SK-N-SH treated with all-trans-retinoic acid at 6 μM for 48 hours (cell line): ENCODE data around the gene STPG2.

Source experiments
- ARNTL ChIP-seq: fragments of 450-650 bp; formaldehyde crosslinking; IDR thresholded peaks from 2 replicates; pipeline ENCODE4 v1.5.0; 2020; ENCODE audit warnings: low read depth, mild to moderate bottlenecking, moderate library complexity, borderline replicate concordance
- CSDC2 ChIP-seq: fragments of 250-450 bp; sonication (Bioruptor Pico); IDR thresholded peaks from 2 replicates; pipeline ENCODE4 v1.5.0; 2020; ENCODE audit warnings: mild to moderate bottlenecking, moderate library complexity
- OSR1 ChIP-seq: fragments of 250-450 bp; sonication (Bioruptor Pico); IDR thresholded peaks from 2 replicates; pipeline ENCODE4 v1.8.0; 2022; ENCODE audit warnings: moderate library complexity, mild to moderate bottlenecking, inconsistent platforms
- ZFP30 ChIP-seq: fragments of 450-650 bp; formaldehyde crosslinking; IDR thresholded peaks from 2 replicates; pipeline ENCODE4 v1.5.0; 2022; ENCODE audit warnings: mild to moderate bottlenecking, moderate library complexity
- TF ChIP-seq, protein P1 (sequence below): fragments of 250-450 bp; sonication (Bioruptor Pico); IDR thresholded peaks from 2 replicates; pipeline ENCODE4 v1.8.0; 2020; ENCODE audit warnings: mild to moderate bottlenecking, moderate library complexity, borderline replicate concordance
- TF ChIP-seq, protein P2 (sequence below): fragments of 250-450 bp; sonication (Bioruptor Pico); IDR thresholded peaks from 2 replicates; pipeline ENCODE4 v1.5.0; 2020; ENCODE audit warnings: mild to moderate bottlenecking, moderate library complexity
- TF ChIP-seq, protein P3 (sequence below): fragments of 250-450 bp; sonication (Bioruptor Pico); IDR thresholded peaks from 2 replicates; pipeline ENCODE4 v1.5.1; 2020; ENCODE audit warnings: low read depth, mild to moderate bottlenecking, moderate library complexity

DNA sequence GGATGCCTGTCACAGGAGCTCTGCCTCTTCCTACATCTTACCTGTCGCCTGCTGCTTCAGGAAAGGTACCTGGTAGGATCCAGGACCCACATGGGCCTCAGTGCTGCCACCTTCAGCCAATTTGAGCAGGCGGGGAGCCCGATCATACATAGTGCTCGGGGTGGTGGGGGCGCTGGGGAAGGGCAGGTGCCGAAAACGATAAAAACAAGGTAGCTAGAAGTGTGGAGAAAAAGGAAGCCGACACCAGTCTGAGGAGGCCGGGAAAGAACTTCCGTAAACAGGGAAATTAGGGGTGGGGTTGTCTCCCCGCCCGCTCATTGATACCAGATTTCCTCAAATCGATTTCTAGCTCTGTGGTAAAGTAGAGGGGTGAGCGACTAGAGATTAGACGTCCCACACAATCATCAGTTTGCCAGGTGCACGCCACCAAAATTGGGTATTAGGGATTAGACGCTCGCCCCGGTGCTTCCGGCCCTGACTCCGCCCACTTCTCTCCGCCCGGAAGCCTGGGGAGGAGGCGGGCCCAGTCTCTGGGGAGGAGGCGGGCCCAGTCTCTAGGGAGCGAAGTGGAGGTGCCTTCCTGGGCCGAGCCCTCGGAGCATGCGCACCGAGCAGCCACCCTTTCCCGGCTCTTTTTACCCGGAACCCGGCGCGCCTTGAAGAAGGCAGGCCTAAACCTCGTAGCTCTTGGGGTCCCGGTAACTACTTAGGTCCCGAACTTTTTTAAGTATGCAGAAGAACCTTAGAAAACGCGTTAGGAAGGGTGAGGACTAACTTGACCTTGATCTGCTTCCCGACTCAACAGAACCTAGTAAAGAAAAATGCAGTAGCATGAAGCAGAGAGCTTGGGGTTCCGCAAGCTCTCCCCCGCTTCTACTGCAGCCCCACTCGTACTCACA lies at the start of gene STPG2:
- TF ChIP-seq ARNTL (CRISPR knock-in tag) (no peak), CSDC2 (CRISPR knock-in tag) (no peak; the same call in 1 of the 2 replicates), ZFP30 (CRISPR knock-in tag) (no peak), OSR1 (CRISPR knock-in tag) (no peak)
- TF ChIP-seq, protein P1, sequence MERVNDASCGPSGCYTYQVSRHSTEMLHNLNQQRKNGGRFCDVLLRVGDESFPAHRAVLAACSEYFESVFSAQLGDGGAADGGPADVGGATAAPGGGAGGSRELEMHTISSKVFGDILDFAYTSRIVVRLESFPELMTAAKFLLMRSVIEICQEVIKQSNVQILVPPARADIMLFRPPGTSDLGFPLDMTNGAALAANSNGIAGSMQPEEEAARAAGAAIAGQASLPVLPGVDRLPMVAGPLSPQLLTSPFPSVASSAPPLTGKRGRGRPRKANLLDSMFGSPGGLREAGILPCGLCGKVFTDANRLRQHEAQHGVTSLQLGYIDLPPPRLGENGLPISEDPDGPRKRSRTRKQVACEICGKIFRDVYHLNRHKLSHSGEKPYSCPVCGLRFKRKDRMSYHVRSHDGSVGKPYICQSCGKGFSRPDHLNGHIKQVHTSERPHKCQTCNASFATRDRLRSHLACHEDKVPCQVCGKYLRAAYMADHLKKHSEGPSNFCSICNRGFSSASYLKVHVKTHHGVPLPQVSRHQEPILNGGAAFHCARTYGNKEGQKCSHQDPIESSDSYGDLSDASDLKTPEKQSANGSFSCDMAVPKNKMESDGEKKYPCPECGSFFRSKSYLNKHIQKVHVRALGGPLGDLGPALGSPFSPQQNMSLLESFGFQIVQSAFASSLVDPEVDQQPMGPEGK (CRISPR knock-in tag): no peak
- TF ChIP-seq, protein P2, sequence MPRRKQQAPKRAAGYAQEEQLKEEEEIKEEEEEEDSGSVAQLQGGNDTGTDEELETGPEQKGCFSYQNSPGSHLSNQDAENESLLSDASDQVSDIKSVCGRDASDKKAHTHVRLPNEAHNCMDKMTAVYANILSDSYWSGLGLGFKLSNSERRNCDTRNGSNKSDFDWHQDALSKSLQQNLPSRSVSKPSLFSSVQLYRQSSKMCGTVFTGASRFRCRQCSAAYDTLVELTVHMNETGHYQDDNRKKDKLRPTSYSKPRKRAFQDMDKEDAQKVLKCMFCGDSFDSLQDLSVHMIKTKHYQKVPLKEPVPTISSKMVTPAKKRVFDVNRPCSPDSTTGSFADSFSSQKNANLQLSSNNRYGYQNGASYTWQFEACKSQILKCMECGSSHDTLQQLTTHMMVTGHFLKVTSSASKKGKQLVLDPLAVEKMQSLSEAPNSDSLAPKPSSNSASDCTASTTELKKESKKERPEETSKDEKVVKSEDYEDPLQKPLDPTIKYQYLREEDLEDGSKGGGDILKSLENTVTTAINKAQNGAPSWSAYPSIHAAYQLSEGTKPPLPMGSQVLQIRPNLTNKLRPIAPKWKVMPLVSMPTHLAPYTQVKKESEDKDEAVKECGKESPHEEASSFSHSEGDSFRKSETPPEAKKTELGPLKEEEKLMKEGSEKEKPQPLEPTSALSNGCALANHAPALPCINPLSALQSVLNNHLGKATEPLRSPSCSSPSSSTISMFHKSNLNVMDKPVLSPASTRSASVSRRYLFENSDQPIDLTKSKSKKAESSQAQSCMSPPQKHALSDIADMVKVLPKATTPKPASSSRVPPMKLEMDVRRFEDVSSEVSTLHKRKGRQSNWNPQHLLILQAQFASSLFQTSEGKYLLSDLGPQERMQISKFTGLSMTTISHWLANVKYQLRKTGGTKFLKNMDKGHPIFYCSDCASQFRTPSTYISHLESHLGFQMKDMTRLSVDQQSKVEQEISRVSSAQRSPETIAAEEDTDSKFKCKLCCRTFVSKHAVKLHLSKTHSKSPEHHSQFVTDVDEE (CRISPR knock-in tag): 0 out of 2 replicates have a peak, but pooled peaks have one; percentile 10
- TF ChIP-seq, protein P3, sequence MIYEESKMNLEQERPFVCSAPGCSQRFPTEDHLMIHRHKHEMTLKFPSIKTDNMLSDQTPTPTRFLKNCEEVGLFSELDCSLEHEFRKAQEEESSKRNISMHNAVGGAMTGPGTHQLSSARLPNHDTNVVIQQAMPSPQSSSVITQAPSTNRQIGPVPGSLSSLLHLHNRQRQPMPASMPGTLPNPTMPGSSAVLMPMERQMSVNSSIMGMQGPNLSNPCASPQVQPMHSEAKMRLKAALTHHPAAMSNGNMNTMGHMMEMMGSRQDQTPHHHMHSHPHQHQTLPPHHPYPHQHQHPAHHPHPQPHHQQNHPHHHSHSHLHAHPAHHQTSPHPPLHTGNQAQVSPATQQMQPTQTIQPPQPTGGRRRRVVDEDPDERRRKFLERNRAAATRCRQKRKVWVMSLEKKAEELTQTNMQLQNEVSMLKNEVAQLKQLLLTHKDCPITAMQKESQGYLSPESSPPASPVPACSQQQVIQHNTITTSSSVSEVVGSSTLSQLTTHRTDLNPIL (CRISPR knock-in tag): no peak
